HepG2 (cell line): ENCODE results near the gene CFAP61. TPM values are rescaled to one million over a fixed set of nuclear protein-coding genes. Genes with fewer than 3 reads are reported as not detected.

ENCODE experiments used
- ATAC-seq: fragments of 200-7000 bp; cut with Tn5 transposase; 3 replicates; pipeline ENCODE4 v1.9.1; 2020; ENCODE audit warnings: mild to moderate bottlenecking, moderate library complexity
- BruUV-seq: library from RNA; stranded (reverse); fragments of 400-500 nt; replicated peaks from 2 replicates; lab custom pipeline; 2021; lab: Mats Ljungman, UMichigan
- CTCF ChIA-PET: fragments of 300-600 bp; formaldehyde crosslinking; extraction: SDS; loops from one replicate; lab custom pipeline; 2021; ENCODE audit warnings: low total read pairs, inconsistent platforms, low intra/inter-chr PET ratio; lab: Yijun Ruan, JAX
- POLR2A ChIA-PET: fragments of 350-600 bp; sonication (Branson Sonifier 250); formaldehyde crosslinking; loops from one replicate; lab custom pipeline; 2020; ENCODE audit warnings: antibody characterized with exemption, inconsistent platforms; lab: Yijun Ruan, JAX
- DNase-seq: peaks from one replicate; pipeline ENCODE4 v3.0.0-alpha.2; 2015; ENCODE audit warnings: low spot score
- FAIRE-seq: peaks from 3 replicates; lab custom pipeline; 2011; peaks lifted over from hg19 to GRCh38; lab: Jason Lieb, UNC
- H2AFZ ChIP-seq: one replicate; pipeline ENCODE4 v1.6.1; 2011; ENCODE audit warnings: low read length, inconsistent platforms
- H3K27ac ChIP-seq: fragments of 300-600 bp; 3 replicates; pipeline ENCODE4 v1.8.0; 2011; ENCODE audit warnings: mixed run types, mild to moderate bottlenecking, mixed read lengths, low read length, inconsistent platforms; ENCODE audit not compliant: insufficient read depth; ENCODE audit errors: extremely low read length
- H3K27me3 ChIP-seq, 2 experiments: fragments of 200-600 bp in 1 of 2; 2 replicates in 1 of 2; 3 replicates in 1 of 2; pipeline versions ENCODE4 v1.6.0 to v1.8.0; 2011; ENCODE audit warnings: low read length in 2 of 2, mild to moderate bottlenecking in 2 of 2, moderate library complexity in 2 of 2, inconsistent platforms in 1 of 2; ENCODE audit not compliant: insufficient read depth in 2 of 2, control insufficient read depth in 1 of 2
- H3K36me3 ChIP-seq, 2 experiments: fragments of 200-600 bp in 1 of 2; replicated peaks in 1 of 2; 2 replicates in 1 of 2; 3 replicates in 1 of 2; pipeline versions ENCODE4 v1.5.1 to v1.8.0; 2011; ENCODE audit warnings: low read length in 2 of 2, inconsistent platforms in 1 of 2; ENCODE audit not compliant: insufficient read depth in 2 of 2, control insufficient read depth in 1 of 2
- H3K4me1 ChIP-seq: 2 replicates; pipeline ENCODE4 v1.5.1; 2012; ENCODE audit warnings: low read length, inconsistent platforms; ENCODE audit not compliant: insufficient read depth
- H3K4me2 ChIP-seq: 2 replicates; pipeline ENCODE4 v1.6.0; 2011; ENCODE audit warnings: low read depth, low read length, inconsistent platforms
- H3K4me3 ChIP-seq, 3 experiments: fragments of 200-600 bp in 1 of 3; sonication (generic), shearing (Covaris generic) in 1 of 3; replicated peaks in 1 of 3; 2 replicates each; pipeline ENCODE4 v1.5.1; 2011 to 2016; ENCODE audit warnings: low read length in 3 of 3, inconsistent platforms in 2 of 3, low read depth in 2 of 3, mild to moderate bottlenecking in 2 of 3, control low read depth in 1 of 3, mixed read lengths in 1 of 3; ENCODE audit not compliant: insufficient read depth in 1 of 3
- H3K79me2 ChIP-seq: one replicate; pipeline ENCODE4 v1.6.1; 2011; ENCODE audit warnings: low read length, inconsistent platforms; ENCODE audit not compliant: insufficient read depth
- H3K9ac ChIP-seq: 2 replicates; pipeline ENCODE4 v1.6.0; 2011; ENCODE audit warnings: mild to moderate bottlenecking, low read depth, low read length, inconsistent platforms; ENCODE audit not compliant: insufficient read depth
- H3K9me3 ChIP-seq: 2 replicates; pipeline ENCODE4 v1.5.1; 2012; ENCODE audit warnings: mild to moderate bottlenecking, low read length
- H4K20me1 ChIP-seq: 2 replicates; pipeline ENCODE4 v1.6.0; 2011; ENCODE audit warnings: inconsistent platforms, mild to moderate bottlenecking, low read length, moderate library complexity; ENCODE audit not compliant: insufficient read depth
- MYNN ChIP-seq: sonication (generic); formaldehyde crosslinking; IDR thresholded peaks from 2 replicates; pipeline ENCODE4 v1.4.0; 2020; ENCODE audit warnings: mild to moderate bottlenecking, low read depth, missing genetic modification reagents
- PBX3 ChIP-seq: sonication (generic); formaldehyde crosslinking; IDR thresholded peaks from 2 replicates; pipeline ENCODE4 v1.8.1; 2023; ENCODE audit warnings: missing genetic modification reagents, inconsistent platforms, borderline replicate concordance
- PHF20 ChIP-seq: sonication (generic); formaldehyde crosslinking; IDR thresholded peaks from 2 replicates; pipeline ENCODE4 v1.5.0; 2020; ENCODE audit warnings: mild to moderate bottlenecking, missing genetic modification reagents
- PITX1 ChIP-seq: sonication (generic); formaldehyde crosslinking; IDR thresholded peaks from 2 replicates; pipeline ENCODE4 v1.5.1; 2020; ENCODE audit warnings: mild to moderate bottlenecking, missing genetic modification reagents
- RAD21 ChIP-seq: fragments of 450-650 bp; formaldehyde crosslinking; IDR thresholded peaks from 2 replicates; pipeline ENCODE4 v1.5.0; 2020; ENCODE audit warnings: mild to moderate bottlenecking
- SIN3B ChIP-seq: fragments of 150-350 bp; IDR thresholded peaks from 2 replicates; pipeline ENCODE4 v1.6.1; 2014; ENCODE audit warnings: low read length
- ZNF138 ChIP-seq: sonication (generic); formaldehyde crosslinking; IDR thresholded peaks from 2 replicates; pipeline ENCODE4 v1.5.0; 2020; ENCODE audit warnings: mild to moderate bottlenecking, low read depth, missing genetic modification reagents
- ZNF225 ChIP-seq: sonication (generic); formaldehyde crosslinking; IDR thresholded peaks from 2 replicates; pipeline ENCODE4 v1.4.0; 2020; ENCODE audit warnings: mild to moderate bottlenecking, missing genetic modification reagents
- ZSCAN12 ChIP-seq: sonication (generic); formaldehyde crosslinking; IDR thresholded peaks from 2 replicates; pipeline ENCODE4 v1.9.0; 2021; ENCODE audit warnings: mild to moderate bottlenecking, missing genetic modification reagents
- ZSCAN20 ChIP-seq: sonication (generic); formaldehyde crosslinking; IDR thresholded peaks from 2 replicates; pipeline ENCODE4 v1.4.0; 2020; ENCODE audit warnings: missing genetic modification reagents, mild to moderate bottlenecking, borderline replicate concordance
- WGBS: methylation state at CpG from one replicate; pipeline ENCODE4 v1.1.6; 2017; ENCODE audit warnings: low lambda C conversion rate; 5-methylcytosine and 5-hydroxymethylcytosine counted together
- in situ Hi-C: cut with HindIII; loops from 2 replicates; pipeline ENCODE4 v1.10.0; 2017; ENCODE audit warnings: low pct_unique_long_range_greater_than_20kb; ENCODE audit not compliant: extremely low pct_ligation_motif_present
- intact Hi-C: fragments of 100-400 bp; cut with micrococcal nuclease; formaldehyde crosslinking; loops from one replicate; pipeline ENCODE4 v1.10.0; 2022; ENCODE audit not compliant: unreplicated experiment
- polyA plus RNA-seq, 8 experiments: library from polyadenylated mRNA; depleted of rRNA in 3 of 8; stranded (reverse) in 7 of 8; unstranded in 1 of 8; fragments of >200 nt; fragmentation: Illumina TruSeq in 4 of 8; extraction: Trizol in 4 of 8; gene quantifications; 2 replicates each; pipeline versions ENCODE4 v1.2.1 to v1.2.3, GENCODE V29; 2011 to 2016; ENCODE audit warnings: low read depth in 4 of 8, missing spikeins in 1 of 8, mixed read lengths in 1 of 8; ENCODE audit not compliant: insufficient read depth in 1 of 8
- total RNA-seq, 5 experiments: library from RNA; depleted of rRNA; stranded (reverse); fragments of >200 nt; fragmentation: Illumina TruSeq; extraction: Trizol; gene quantifications; 2 replicates each; pipeline ENCODE4 v1.2.3, GENCODE V29; 2016; ENCODE audit warnings: low read depth in 1 of 5

Gene CFAP61
- total and polyA plus RNA-seq, 2 of the 13 experiments (the other 11 are each of a cell fraction or from before 2014, with no cell fraction given), result 0.27 TPM; not detected in 1

GRCh38 chr20:20160520-20160919 is 108.2 kb downstream of the CFAP61 start:
- FAIRE-seq, result no peak
- H3K4me2 ChIP-seq, result no peak overlapping the region
- no peaks in the 10 kb centered on the region for H3K79me2 ChIP-seq
- H3K4me1 ChIP-seq, result no peaks in the 10 kb centered on the region
- CTCF ChIA-PET, result no interaction called here
- no peak overlapping the region for H3K27ac ChIP-seq
- no peak for TF ChIP-seq RAD21 (CRISPR knock-in tag)
- TF ChIP-seq MYNN (CRISPR knock-in tag), result no peak
- no peak for TF ChIP-seq ZSCAN20
- no peak for TF ChIP-seq ZNF138 (CRISPR knock-in tag)
- no peak for TF ChIP-seq ZSCAN12 (CRISPR knock-in tag)
- no peak for TF ChIP-seq PBX3
- TF ChIP-seq SIN3B, result no peak
- no peak for TF ChIP-seq ZNF225 (CRISPR knock-in tag)
- TF ChIP-seq PITX1 (CRISPR knock-in tag), result no peak
- TF ChIP-seq PHF20 (CRISPR knock-in tag), result no peak
- TF ChIP-seq, all 625 proteins: peak for 0
- intact Hi-C loops (no loop called here), in situ Hi-C loops (no loop called here)
- H3K4me3 ChIP-seq, result no peak overlapping the region
- ATAC-seq (no peak), DNase-seq (no peak)
- H3K9ac ChIP-seq, result no peak overlapping the region
- H3K9me3 ChIP-seq, result no peaks in the 10 kb centered on the region
- WGBS, result 0% methylated on average over 2 of the region's 2 CpGs
- no TSS peak for BruUV-seq
- no peak overlapping the region for H2AFZ ChIP-seq
- no peaks in the 10 kb centered on the region for H4K20me1 ChIP-seq
- H3K36me3 ChIP-seq, result no peaks in the 10 kb centered on the region
- POLR2A ChIA-PET, result no interaction called here
- no peaks in the 10 kb centered on the region for H3K27me3 ChIP-seq
